Right ventricle myocardium superior (tissue), 1 donor: ENCODE data around the gene ATF7. TPM values are rescaled to one million over a fixed set of nuclear protein-coding genes. Genes with fewer than 3 reads are reported as not detected.
A peak's percentile ranks its signal among the peaks of the same experiment; 100 is the strongest.
"Not testable (repeated sequence)": the region's sequence is repeated elsewhere in the genome, so short reads cannot be mapped to it uniquely, and the experiment has no call there.

Experiments used
- ATAC-seq: fragments of 200-7000 bp; cut with Tn5 transposase; one replicate; pipeline ENCODE4 v1.9.1; 2020; ENCODE audit warnings: mild to moderate bottlenecking; ENCODE audit not compliant: poor library complexity
- DNase-seq: peaks from one replicate; pipeline ENCODE4 v3.0.0-alpha.2; 2020
- intact Hi-C: fragments of 100-400 bp; cut with DNase I; formaldehyde crosslinking; loops from one replicate; pipeline ENCODE4 v1.11.2; 2022
- total RNA-seq: library from RNA; stranded (reverse); fragmentation: NEBNext Ultra II Directional; extraction: Animal tissue kit (Norgen Biotek cat#: 25700); gene quantifications from one replicate; pipeline ENCODE4 v1.2.1, GENCODE V29; 2021
- donor health status: DM: no; HTN: yes; CAD: no; lungs with severe emphysema.

ATF7 gene
- total RNA-seq, 1 donor from 2014 or later: 29.1 TPM

- DNase-seq (no peak), ATAC-seq (no peak)
- intact Hi-C loops: no loop called here
Observed at GRCh38 chr12:53550595-53550994, 75.6 kb downstream of the ATF7 start.

- DNase-seq, ATAC-seq, intact Hi-C loops: not testable (repeated sequence)
Observed at GRCh38 chr12:53550131-53550530, 76.1 kb downstream of the ATF7 start.

GRCh38 chr12:53548354-53548753 is 77.8 kb downstream of the ATF7 start:
- intact Hi-C loops: loop anchor here (10.0 kb wide), 1 partner anchor 196 kb away; no protein-coding TSS in a partner anchor

GRCh38 chr12:53543539-53543938 is 82.6 kb downstream of the ATF7 start:
- ATAC-seq: peak; percentile 90
- intact Hi-C loops: loop anchor here (5.0 to 10.0 kb wide), 2 partner anchors 134 to 201 kb away; partner anchors contain the start of gene ATP5MC2
- no peak for DNase-seq

More at GRCh38 chr12:53548354-53548753, 77.8 kb downstream of the ATF7 start:
- DNase-seq, ATAC-seq: not testable (repeated sequence)

GRCh38 chr12:53539526-53539925 is 86.7 kb downstream of the ATF7 start:
- ATAC-seq: no peak
- DNase-seq: no peak
- intact Hi-C loops: no loop called here

- DNase-seq: no peak
- intact Hi-C loops: no loop called here
- peak; percentile 81 for ATAC-seq
Observed at GRCh38 chr12:53538209-53538689, 87.9 kb downstream of the ATF7 start.

- ATAC-seq (no peak), DNase-seq (no peak)
- intact Hi-C loops: no loop called here
Observed at GRCh38 chr12:53536962-53537361, 89.2 kb downstream of the ATF7 start.

- no peak for ATAC-seq
- DNase-seq: no peak
- intact Hi-C loops: no loop called here
Observed at GRCh38 chr12:53533471-53533870, 92.7 kb downstream of the ATF7 start.

- intact Hi-C loops: no loop called here
- no peak for DNase-seq
- no peak for ATAC-seq
Observed at GRCh38 chr12:53532524-53533445, 93.4 kb downstream of the ATF7 start.

- intact Hi-C loops: no loop called here
- no peak for ATAC-seq
- no peak for DNase-seq
Observed at GRCh38 chr12:53532021-53532420, 94.2 kb downstream of the ATF7 start.

- intact Hi-C loops: no loop called here
- no peak for ATAC-seq
Observed at GRCh38 chr12:53530920-53531319, 95.3 kb downstream of the ATF7 start.

GRCh38 chr12:53530061-53530460 is 96.1 kb downstream of the ATF7 start:
- ATAC-seq (no peak), DNase-seq (no peak)
- intact Hi-C loops: no loop called here

More at GRCh38 chr12:53530920-53531319, 95.3 kb downstream of the ATF7 start:
- no peak for DNase-seq

- intact Hi-C loops: no loop called here
- no peak for ATAC-seq
- no peak for DNase-seq
Observed at GRCh38 chr12:53524476-53524875, 101.7 kb downstream of the ATF7 start.

GRCh38 chr12:53523131-53523530 is 103.1 kb downstream of the ATF7 start:
- intact Hi-C loops: no loop called here
- DNase-seq (no peak), ATAC-seq (no peak)

GRCh38 chr12:53518381-53518780 is 107.8 kb downstream of the ATF7 start:
- DNase-seq (no peak), ATAC-seq (no peak)
- intact Hi-C loops: no loop called here

GRCh38 chr12:53516758-53517455 is 109.3 kb downstream of the ATF7 start:
- no peak for ATAC-seq
- intact Hi-C loops: no loop called here
- no peak for DNase-seq

GRCh38 chr12:53515291-53515680 is 110.9 kb downstream of the ATF7 start:
- no peak for ATAC-seq
- intact Hi-C loops: no loop called here

GRCh38 chr12:53514628-53515290 is 111.4 kb downstream of the ATF7 start:
- intact Hi-C loops: no loop called here
- DNase-seq (no peak), ATAC-seq (no peak)

More at GRCh38 chr12:53515291-53515680, 110.9 kb downstream of the ATF7 start:
- DNase-seq: no peak
